ENCODE data around the gene RAPGEF1. TPM values are rescaled to one million over a fixed set of nuclear protein-coding genes. Genes with fewer than 3 reads are reported as not detected.

The RAPGEF1 gene
- total and polyA plus RNA-seq, 2 experiments from 2014 or later: 9.9 to 82.8 TPM

- Histone ChIP-seq H3K79me2 (replicated peaks; ENCODE audit: insufficient read depth) (no peaks in the 10 kb centered on the region), H2AFZ (no peak overlapping the region), H3K4me3 (no peak overlapping the region), H3K4me1 (ENCODE audit: insufficient read depth) (no peaks in the 10 kb centered on the region), H3K9me2 (ENCODE audit: insufficient read depth) (no peaks in the 10 kb centered on the region), H3K27me3 (ENCODE audit: insufficient read depth) (no peaks in the 10 kb centered on the region), H3K27ac (ENCODE audit: low read depth) (no peak overlapping the region), H3K36me3 (ENCODE audit: insufficient read depth) (no peaks in the 10 kb centered on the region), H4K20me1 (replicated peaks; ENCODE audit: insufficient read depth) (no peaks in the 10 kb centered on the region), H3F3A (replicated peaks; ENCODE audit: low read depth) (no peaks in the 10 kb centered on the region), H3K4me2 (no peak overlapping the region)
- H3K36me3 Mint-ChIP-seq (ENCODE audit: low read depth): no peaks in the 10 kb centered on the region
- peaks cover 15% of the 10 kb centered on the region for H3K4me1 Mint-ChIP-seq
- H3K27me3 Mint-ChIP-seq (ENCODE audit: insufficient read depth, low read depth, poor library complexity): no peaks in the 10 kb centered on the region
- DNase-seq (ENCODE audit: low spot score): no peak
- H3K4me3 Mint-ChIP-seq: no peak overlapping the region
- ATAC-seq: no peak
- no peak overlapping the region for H3K27ac Mint-ChIP-seq
- TF ChIP-seq JUNB (IDR thresholded peaks at IDR 0.05; ENCODE audit: unreplicated experiment): no peak
- no peak for TF ChIP-seq ZNF331 (CRISPR knock-in tag; IDR thresholded peaks at IDR 0.05; ENCODE audit: low read depth)
- TF ChIP-seq ETS1 (IDR thresholded peaks at IDR 0.05): no peak
- no peak for TF ChIP-seq CTCF (conservative IDR thresholded peaks at IDR 0.05; ENCODE audit: low read depth in 2 of 2)
- TF ChIP-seq EZH2phosphoT487 (IDR thresholded peaks at IDR 0.05; ENCODE audit: unreplicated experiment): no peak
- TF ChIP-seq CREB1 (CRISPR knock-in tag; IDR thresholded peaks at IDR 0.05; ENCODE audit: low read depth): no peak
- TF ChIP-seq ZNF114 (CRISPR knock-in tag; IDR thresholded peaks at IDR 0.05): no peak
- TF ChIP-seq ZNF462 (CRISPR knock-in tag; IDR thresholded peaks at IDR 0.05): no peak
- TF ChIP-seq POLR2AphosphoS5 (IDR thresholded peaks at IDR 0.05; ENCODE audit: low read depth): no peak
- TF ChIP-seq NANOG (IDR thresholded peaks at IDR 0.05; ENCODE audit: borderline replicate concordance): no peak
- TF ChIP-seq EZH2 (IDR thresholded peaks at IDR 0.05; ENCODE audit: low read depth, unreplicated experiment): no peak
- H3K9me3 Mint-ChIP-seq: peaks cover 4% of the 10 kb centered on the region
Observed at GRCh38 chr9:131784748-131785501, 45.0 kb upstream of the RAPGEF1 start.
